ENCODE data around the gene TMEM169. TPM values are rescaled to one million over a fixed set of nuclear protein-coding genes. Genes with fewer than 3 reads are reported as not detected.

TMEM169 gene
- total and polyA plus RNA-seq, 2 of the 13 experiments (the other 11 are each of a cell fraction or from before 2014, with no cell fraction given) = 1.5 to 4.5 TPM

- TF ChIP-seq, protein P1, sequence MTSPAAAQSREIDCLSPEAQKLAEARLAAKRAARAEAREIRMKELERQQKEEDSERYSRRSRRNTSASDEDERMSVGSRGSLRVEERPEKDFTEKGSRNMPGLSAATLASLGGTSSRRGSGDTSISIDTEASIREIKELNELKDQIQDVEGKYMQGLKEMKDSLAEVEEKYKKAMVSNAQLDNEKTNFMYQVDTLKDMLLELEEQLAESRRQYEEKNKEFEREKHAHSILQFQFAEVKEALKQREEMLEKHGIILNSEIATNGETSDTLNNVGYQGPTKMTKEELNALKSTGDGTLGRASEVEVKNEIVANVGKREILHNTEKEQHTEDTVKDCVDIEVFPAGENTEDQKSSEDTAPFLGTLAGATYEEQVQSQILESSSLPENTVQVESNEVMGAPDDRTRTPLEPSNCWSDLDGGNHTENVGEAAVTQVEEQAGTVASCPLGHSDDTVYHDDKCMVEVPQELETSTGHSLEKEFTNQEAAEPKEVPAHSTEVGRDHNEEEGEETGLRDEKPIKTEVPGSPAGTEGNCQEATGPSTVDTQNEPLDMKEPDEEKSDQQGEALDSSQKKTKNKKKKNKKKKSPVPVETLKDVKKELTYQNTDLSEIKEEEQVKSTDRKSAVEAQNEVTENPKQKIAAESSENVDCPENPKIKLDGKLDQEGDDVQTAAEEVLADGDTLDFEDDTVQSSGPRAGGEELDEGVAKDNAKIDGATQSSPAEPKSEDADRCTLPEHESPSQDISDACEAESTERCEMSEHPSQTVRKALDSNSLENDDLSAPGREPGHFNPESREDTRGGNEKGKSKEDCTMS (CRISPR knock-in tag; conservative IDR thresholded peaks at IDR 0.05) = no peak
- TF ChIP-seq CHD2 (IDR thresholded peaks at IDR 0.05; ENCODE audit: low read depth, low read length) (no peak), POLR2G (IDR thresholded peaks at IDR 0.05; ENCODE audit: low read depth, low read length) (peak; percentile 42; the same call in 1 of the 2 replicates), MIER2 (CRISPR knock-in tag; IDR thresholded peaks at IDR 0.05) (no peak), ZNF766 (CRISPR knock-in tag; IDR thresholded peaks at IDR 0.05; ENCODE audit: borderline replicate concordance) (no peak), MEIS2 (CRISPR knock-in tag; IDR thresholded peaks at IDR 0.05) (no peak), SAP130 (CRISPR knock-in tag; IDR thresholded peaks at IDR 0.05; ENCODE audit: low read depth) (peak; percentile 61), TBL1XR1 (IDR thresholded peaks at IDR 0.05; ENCODE audit: borderline replicate concordance, low read length, partially characterized antibody) (no peak), REPIN1 (CRISPR knock-in tag; IDR thresholded peaks at IDR 0.05; ENCODE audit: borderline replicate concordance, low read depth) (no peak), KDM4B (CRISPR knock-in tag; IDR thresholded peaks at IDR 0.05) (no peak), FOSL2 (CRISPR knock-in tag; IDR thresholded peaks at IDR 0.05) (no peak), ZNF350 (CRISPR knock-in tag; IDR thresholded peaks at IDR 0.05; ENCODE audit: borderline replicate concordance, low read depth) (0 out of 2 replicates have a peak, but pooled peaks have one; percentile 52), ZNF3 (CRISPR knock-in tag; IDR thresholded peaks at IDR 0.05) (no peak), MBD4 (IDR thresholded peaks at IDR 0.05; ENCODE audit: borderline replicate concordance, low read length) (no peak), ZNF724P (CRISPR knock-in tag; IDR thresholded peaks at IDR 0.05; ENCODE audit: borderline replicate concordance) (no peak), IKZF5 (CRISPR knock-in tag; IDR thresholded peaks at IDR 0.05) (peak; percentile 43; the same call in 1 of the 2 replicates), ZNF83 (CRISPR knock-in tag; IDR thresholded peaks at IDR 0.05; ENCODE audit: borderline replicate concordance) (no peak), NFE2L1 (CRISPR knock-in tag; IDR thresholded peaks at IDR 0.05; ENCODE audit: borderline replicate concordance) (no peak), RAD51 (IDR thresholded peaks at IDR 0.05; ENCODE audit: borderline replicate concordance) (no peak)
- TF ChIP-seq, protein P2, sequence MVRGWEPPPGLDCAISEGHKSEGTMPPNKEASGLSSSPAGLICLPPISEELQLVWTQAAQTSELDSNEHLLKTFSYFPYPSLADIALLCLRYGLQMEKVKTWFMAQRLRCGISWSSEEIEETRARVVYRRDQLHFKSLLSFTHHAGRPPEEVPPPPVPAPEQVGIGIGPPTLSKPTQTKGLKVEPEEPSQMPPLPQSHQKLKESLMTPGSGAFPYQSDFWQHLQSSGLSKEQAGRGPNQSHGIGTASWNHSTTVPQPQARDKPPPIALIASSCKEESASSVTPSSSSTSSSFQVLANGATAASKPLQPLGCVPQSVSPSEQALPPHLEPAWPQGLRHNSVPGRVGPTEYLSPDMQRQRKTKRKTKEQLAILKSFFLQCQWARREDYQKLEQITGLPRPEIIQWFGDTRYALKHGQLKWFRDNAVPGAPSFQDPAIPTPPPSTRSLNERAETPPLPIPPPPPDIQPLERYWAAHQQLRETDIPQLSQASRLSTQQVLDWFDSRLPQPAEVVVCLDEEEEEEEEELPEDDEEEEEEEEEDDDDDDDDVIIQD (CRISPR knock-in tag; IDR thresholded peaks at IDR 0.05; ENCODE audit: low read depth) = no peak
- TF ChIP-seq, protein P3, sequence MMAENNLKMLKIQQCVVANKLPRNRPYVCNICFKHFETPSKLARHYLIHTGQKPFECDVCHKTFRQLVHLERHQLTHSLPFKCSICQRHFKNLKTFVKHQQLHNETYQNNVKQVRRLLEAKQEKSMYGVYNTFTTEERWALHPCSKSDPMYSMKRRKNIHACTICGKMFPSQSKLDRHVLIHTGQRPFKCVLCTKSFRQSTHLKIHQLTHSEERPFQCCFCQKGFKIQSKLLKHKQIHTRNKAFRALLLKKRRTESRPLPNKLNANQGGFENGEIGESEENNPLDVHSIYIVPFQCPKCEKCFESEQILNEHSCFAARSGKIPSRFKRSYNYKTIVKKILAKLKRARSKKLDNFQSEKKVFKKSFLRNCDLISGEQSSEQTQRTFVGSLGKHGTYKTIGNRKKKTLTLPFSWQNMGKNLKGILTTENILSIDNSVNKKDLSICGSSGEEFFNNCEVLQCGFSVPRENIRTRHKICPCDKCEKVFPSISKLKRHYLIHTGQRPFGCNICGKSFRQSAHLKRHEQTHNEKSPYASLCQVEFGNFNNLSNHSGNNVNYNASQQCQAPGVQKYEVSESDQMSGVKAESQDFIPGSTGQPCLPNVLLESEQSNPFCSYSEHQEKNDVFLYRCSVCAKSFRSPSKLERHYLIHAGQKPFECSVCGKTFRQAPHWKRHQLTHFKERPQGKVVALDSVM (CRISPR knock-in tag; IDR thresholded peaks at IDR 0.05) = no peak
- TF ChIP-seq, protein P4, sequence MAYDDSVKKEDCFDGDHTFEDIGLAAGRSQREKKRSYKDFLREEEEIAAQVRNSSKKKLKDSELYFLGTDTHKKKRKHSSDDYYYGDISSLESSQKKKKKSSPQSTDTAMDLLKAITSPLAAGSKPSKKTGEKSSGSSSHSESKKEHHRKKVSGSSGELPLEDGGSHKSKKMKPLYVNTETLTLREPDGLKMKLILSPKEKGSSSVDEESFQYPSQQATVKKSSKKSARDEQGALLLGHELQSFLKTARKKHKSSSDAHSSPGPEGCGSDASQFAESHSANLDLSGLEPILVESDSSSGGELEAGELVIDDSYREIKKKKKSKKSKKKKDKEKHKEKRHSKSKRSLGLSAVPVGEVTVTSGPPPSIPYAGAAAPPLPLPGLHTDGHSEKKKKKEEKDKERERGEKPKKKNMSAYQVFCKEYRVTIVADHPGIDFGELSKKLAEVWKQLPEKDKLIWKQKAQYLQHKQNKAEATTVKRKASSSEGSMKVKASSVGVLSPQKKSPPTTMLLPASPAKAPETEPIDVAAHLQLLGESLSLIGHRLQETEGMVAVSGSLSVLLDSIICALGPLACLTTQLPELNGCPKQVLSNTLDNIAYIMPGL (CRISPR knock-in tag; IDR thresholded peaks at IDR 0.05; ENCODE audit: borderline replicate concordance in 1 of 2, low read depth in 1 of 2) = 0 out of 4 replicates have a peak, but pooled peaks of 1 of the 2 experiments have one; percentile 62
Observed at GRCh38 chr2:216107760-216108159, 26.0 kb downstream of the TMEM169 start (continued).
